Measurements from ENCODE around the gene GDF9. TPM values are rescaled to one million over a fixed set of nuclear protein-coding genes. Genes with fewer than 3 reads are reported as not detected.

The GDF9 gene
- total and polyA plus RNA-seq, 4 donors, result 0.14 to 0.37 (median 0.26) TPM

- TF ChIP-seq CTCF (IDR thresholded peaks at IDR 0.05; ENCODE audit: control extremely low read depth, extremely low read depth), result no peak
- WGBS, 2 donors, result 83 to 90% methylated on average over 7 of the region's 7 CpGs
- Histone ChIP-seq H3K27me3 (ENCODE audit: control insufficient read depth in 3 of 3, insufficient read depth in 3 of 3, low read length in 2 of 3) (peaks cover 0 to 17% (median 11%) of the 10 kb centered on the region in 3 donors), H3K4me1 (ENCODE audit: control insufficient read depth in 5 of 5, insufficient read depth in 5 of 5, low read length in 5 of 5) (peaks cover 0 to 28% (median 3%) of the 10 kb centered on the region in 5 donors), H3K27ac (ENCODE audit: low read depth in 1 of 2, low read length in 1 of 2) (no peak overlapping the region), H3K4me3 (no peak overlapping the region), H3K36me3 (ENCODE audit: control insufficient read depth in 4 of 4, insufficient read depth in 4 of 4, low read length in 4 of 4) (peaks cover 0 to 4% (median 0%) of the 10 kb centered on the region in 4 donors), H3K9ac (ENCODE audit: insufficient read depth in 1 of 2, low read length in 2 of 2) (no peak overlapping the region), H3K9me3 (ENCODE audit: control insufficient read depth in 4 of 4, insufficient read depth in 3 of 4, low read length in 3 of 4) (no peaks in the 10 kb centered on the region)
- no peak for DNase-seq
- ATAC-seq (ENCODE audit: insufficient read depth, low FRiP score), result no peak
Observed at GRCh38 chr5:132823481-132824050, 42.7 kb downstream of the GDF9 start.

GRCh38 chr5:132822650-132823480, 43.4 kb downstream of the GDF9 start:
- Histone ChIP-seq H3K9ac (ENCODE audit: insufficient read depth in 1 of 2, low read length in 2 of 2) (no peak overlapping the region), H3K27me3 (ENCODE audit: control insufficient read depth in 3 of 3, insufficient read depth in 3 of 3, low read length in 2 of 3) (peaks cover 0 to 14% (median 12%) of the 10 kb centered on the region in 3 donors), H3K27ac (ENCODE audit: low read depth in 1 of 2, low read length in 1 of 2) (no peak overlapping the region), H3K9me3 (ENCODE audit: control insufficient read depth in 4 of 4, insufficient read depth in 3 of 4, low read length in 3 of 4) (no peaks in the 10 kb centered on the region), H3K4me3 (no peak overlapping the region), H3K4me1 (ENCODE audit: control insufficient read depth in 5 of 5, insufficient read depth in 5 of 5, low read length in 5 of 5) (peaks cover 0 to 28% (median 3%) of the 10 kb centered on the region in 5 donors), H3K36me3 (ENCODE audit: control insufficient read depth in 4 of 4, insufficient read depth in 4 of 4, low read length in 4 of 4) (peaks cover 0 to 4% (median 0%) of the 10 kb centered on the region in 4 donors)
- DNase-seq (peak; percentile 50 to 76 (median 70)), ATAC-seq (ENCODE audit: insufficient read depth, low FRiP score) (peak; percentile 21)
- 35 to 46% methylated on average over 68 of the region's 68 CpGs for WGBS, 2 donors
- no peak for TF ChIP-seq CTCF (IDR thresholded peaks at IDR 0.05; ENCODE audit: control extremely low read depth, extremely low read depth)

- ATAC-seq (ENCODE audit: insufficient read depth, low FRiP score) (no peak), DNase-seq (peak; percentile 64 to 84 (median 75))
- TF ChIP-seq CTCF (IDR thresholded peaks at IDR 0.05; ENCODE audit: control extremely low read depth, extremely low read depth), result no peak
- Histone ChIP-seq H3K4me1 (ENCODE audit: control insufficient read depth in 5 of 5, insufficient read depth in 5 of 5, low read length in 5 of 5) (peaks cover 0 to 28% (median 0%) of the 10 kb centered on the region in 5 donors), H3K27me3 (ENCODE audit: control insufficient read depth in 3 of 3, insufficient read depth in 3 of 3, low read length in 2 of 3) (peaks cover 0 to 13% (median 12%) of the 10 kb centered on the region in 3 donors), H3K4me3 (no peak overlapping the region), H3K9me3 (ENCODE audit: control insufficient read depth in 4 of 4, insufficient read depth in 3 of 4, low read length in 3 of 4) (no peaks in the 10 kb centered on the region), H3K9ac (ENCODE audit: insufficient read depth in 1 of 2, low read length in 2 of 2) (no peak overlapping the region), H3K36me3 (ENCODE audit: control insufficient read depth in 4 of 4, insufficient read depth in 4 of 4, low read length in 4 of 4) (peaks cover 0 to 4% (median 0%) of the 10 kb centered on the region in 4 donors), H3K27ac (ENCODE audit: low read depth in 1 of 2, low read length in 1 of 2) (no peak overlapping the region)
- WGBS, 2 donors, result 83 to 92% methylated on average over 1 of the region's 1 CpG
Observed at GRCh38 chr5:132821791-132822190, 44.5 kb downstream of the GDF9 start.

Measured in lung (tissue), 12 donors.